IMR-90 (cell line): Measurements from ENCODE around the gene HOXB6. TPM values are rescaled to one million over a fixed set of nuclear protein-coding genes. Genes with fewer than 3 reads are reported as not detected.

ENCODE experiments used
- ATAC-seq: fragments of 200-7000 bp; cut with Tn5 transposase; 2 replicates; pipeline ENCODE4 v1.9.1; 2020; ENCODE audit warnings: low read depth, mild to moderate bottlenecking, moderate library complexity
- BruUV-seq: library from RNA; stranded (reverse); fragments of 400-500 nt; replicated peaks from 2 replicates; lab custom pipeline; 2021; lab: Mats Ljungman, UMichigan
- CTCF ChIA-PET: fragments of 300-600 bp; formaldehyde crosslinking; extraction: SDS; loops from one replicate; lab custom pipeline; 2021; ENCODE audit warnings: antibody characterized with exemption; lab: Yijun Ruan, JAX
- POLR2A ChIA-PET: fragments of 300-600 bp; sonication (Branson Sonifier 250); formaldehyde crosslinking; loops from one replicate; lab custom pipeline; 2022; ENCODE audit warnings: antibody characterized with exemption; ENCODE audit not compliant: unreplicated experiment; lab: Charles Lee
- DNase-seq: peaks from one replicate; pipeline ENCODE4 v3.0.0; 2013
- H2AFZ ChIP-seq: replicated peaks from 2 replicates; pipeline ENCODE3; 2013; ENCODE audit warnings: low read length, mild to moderate bottlenecking; ENCODE audit not compliant: poor library complexity
- H2AK5ac ChIP-seq: 2 replicates; pipeline ENCODE4 v1.6.1; 2013; ENCODE audit warnings: low read depth, low read length, inconsistent platforms
- H2AK9ac ChIP-seq: replicated peaks from 2 replicates; pipeline ENCODE3; 2013; ENCODE audit warnings: mild to moderate bottlenecking, low read depth, low read length, moderate library complexity; ENCODE audit not compliant: poor library complexity
- H2BK120ac ChIP-seq: 2 replicates; pipeline ENCODE4 v1.6.1; 2013; ENCODE audit warnings: low read depth, low read length, inconsistent platforms
- H2BK15ac ChIP-seq: 3 replicates; pipeline ENCODE4 v1.6.1; 2013; ENCODE audit warnings: low read depth, low read length, inconsistent platforms
- H2BK20ac ChIP-seq: 2 replicates; pipeline ENCODE4 v1.6.1; 2013; ENCODE audit warnings: low read depth, mild to moderate bottlenecking, inconsistent platforms, low read length, moderate library complexity
- H2BK5ac ChIP-seq: 2 replicates; pipeline ENCODE4 v1.6.1; 2013; ENCODE audit warnings: mild to moderate bottlenecking, low read depth, low read length, inconsistent platforms; ENCODE audit not compliant: poor library complexity, severe bottlenecking
- H3K14ac ChIP-seq: replicated peaks from 2 replicates; pipeline ENCODE4 v1.6.1; 2013; ENCODE audit warnings: low read depth, low read length, inconsistent platforms
- H3K18ac ChIP-seq: 2 replicates; pipeline ENCODE4 v1.6.1; 2013; ENCODE audit warnings: low read depth, low read length, control low read depth
- H3K23ac ChIP-seq: 2 replicates; pipeline ENCODE4 v1.6.1; 2013; ENCODE audit warnings: low read depth, low read length, inconsistent platforms
- H3K27ac ChIP-seq: 2 replicates; pipeline ENCODE4 v1.5.1; 2013; ENCODE audit warnings: mild to moderate bottlenecking, control low read depth, low read length; ENCODE audit not compliant: insufficient read depth
- H3K27me3 ChIP-seq: 2 replicates; pipeline ENCODE4 v1.6.1; 2013; ENCODE audit warnings: low read length; ENCODE audit not compliant: control insufficient read depth, insufficient read depth
- H3K36me3 ChIP-seq: 2 replicates; pipeline ENCODE4 v1.6.1; 2013; ENCODE audit warnings: low read length, mixed read lengths; ENCODE audit not compliant: control insufficient read depth, insufficient read depth
- H3K4ac ChIP-seq: 2 replicates; pipeline ENCODE4 v1.6.1; 2013; ENCODE audit warnings: low read depth, low read length, inconsistent platforms
- H3K4me1 ChIP-seq: 2 replicates; pipeline ENCODE4 v1.6.1; 2013; ENCODE audit warnings: low read length, mixed read lengths; ENCODE audit not compliant: control insufficient read depth, insufficient read depth
- H3K4me2 ChIP-seq: 2 replicates; pipeline ENCODE4 v1.6.1; 2013; ENCODE audit warnings: low read depth, mild to moderate bottlenecking, control low read depth, low read length, moderate library complexity
- H3K4me3 ChIP-seq: 2 replicates; pipeline ENCODE4 v1.5.1; 2013; ENCODE audit warnings: low read depth, mild to moderate bottlenecking, control low read depth, low read length, moderate library complexity; ENCODE audit not compliant: insufficient read depth
- H3K56ac ChIP-seq: 2 replicates; pipeline ENCODE4 v1.6.1; 2013; ENCODE audit warnings: low read length, inconsistent platforms; ENCODE audit not compliant: insufficient read depth; ENCODE audit errors: extremely low read depth
- H3K79me1 ChIP-seq, 2 experiments: 2 replicates each; pipeline ENCODE4 v1.6.1; 2013; ENCODE audit warnings: low read length in 2 of 2, inconsistent platforms in 1 of 2, low read depth in 1 of 2
- H3K9ac ChIP-seq: 2 replicates; pipeline ENCODE4 v1.6.1; 2013; ENCODE audit warnings: low read depth, low read length, control low read depth
- H3K9me1 ChIP-seq: 2 replicates; pipeline ENCODE4 v1.6.1; 2013; ENCODE audit warnings: low read length, inconsistent platforms; ENCODE audit not compliant: insufficient read depth
- H3K9me3 ChIP-seq: 2 replicates; pipeline ENCODE4 v1.6.1; 2013; ENCODE audit warnings: low read length; ENCODE audit not compliant: control insufficient read depth, insufficient read depth
- H4K20me1 ChIP-seq: 2 replicates; pipeline ENCODE4 v1.6.1; 2013; ENCODE audit warnings: low read length, inconsistent platforms; ENCODE audit not compliant: insufficient read depth
- H4K5ac ChIP-seq: 2 replicates; pipeline ENCODE4 v1.6.1; 2013; ENCODE audit warnings: mild to moderate bottlenecking, low read depth, low read length, control low read depth
- H4K8ac ChIP-seq, 2 experiments: 2 replicates each; pipeline ENCODE4 v1.6.1; 2013; ENCODE audit warnings: low read depth in 2 of 2, low read length in 2 of 2, control low read depth in 1 of 2, inconsistent platforms in 1 of 2
- H4K91ac ChIP-seq: 2 replicates; pipeline ENCODE4 v1.6.1; 2013; ENCODE audit warnings: low read depth, low read length, inconsistent platforms; ENCODE audit not compliant: insufficient read depth
- CHD1 ChIP-seq: IDR thresholded peaks from 2 replicates; pipeline ENCODE4 v1.6.1; 2012; ENCODE audit warnings: low read depth, low read length, improper control_type of control experiment
- MAZ ChIP-seq: IDR thresholded peaks from 2 replicates; pipeline ENCODE4 v1.6.1; 2012; ENCODE audit warnings: low read depth, mild to moderate bottlenecking, low read length, improper control_type of control experiment, moderate library complexity, borderline replicate concordance
- POLR2A ChIP-seq: IDR thresholded peaks from 2 replicates; pipeline ENCODE4 v1.6.1; 2012; ENCODE audit warnings: mild to moderate bottlenecking, low read depth, low read length
- WGBS, 2 experiments: methylation state at CpG; one replicate each; pipeline versions ENCODE4 v1.1.5 to v1.1.7; 2013; ENCODE audit warnings: missing lambda C conversion rate in 2 of 2; ENCODE audit not compliant: insufficient read length in 1 of 2; ENCODE audit errors: extremely low coverage in 2 of 2; 5-methylcytosine and 5-hydroxymethylcytosine counted together
- dilution Hi-C: fragments of 300-500 bp; cut with HindIII; formaldehyde crosslinking; loops from one replicate; pipeline ENCODE4 v1.14.3; 2018; ENCODE audit warnings: low sequenced_read_pairs; ENCODE audit not compliant: unreplicated experiment
- in situ Hi-C: fragments of 300-500 bp; cut with MboI; formaldehyde crosslinking; loops from 3 replicates; pipeline ENCODE4 v1.14.3; 2019; ENCODE audit warnings: low sequenced_read_pairs, inconsistent platforms, mixed read lengths
- intact Hi-C: fragments of 100-400 bp; cut with micrococcal nuclease; formaldehyde crosslinking; loops from 2 replicates; pipeline ENCODE4 v1.10.0; 2022
- polyA plus RNA-seq, 3 experiments: library from polyadenylated mRNA; depleted of rRNA; stranded (reverse); fragments of >200 nt; gene quantifications; 2 replicates each; pipeline ENCODE4 v1.2.3, GENCODE V29; 2012; ENCODE audit warnings: low replicate concordance in 1 of 3
- total RNA-seq: library from RNA; depleted of rRNA; stranded (reverse); fragments of >200 nt; gene quantifications from 2 replicates; pipeline ENCODE4 v1.2.3, GENCODE V29; 2012

Gene HOXB6
- total and polyA plus RNA-seq, 2 of the 4 experiments (the other 2 are of a cell fraction) = 11.1 to 42.2 TPM

DNA sequence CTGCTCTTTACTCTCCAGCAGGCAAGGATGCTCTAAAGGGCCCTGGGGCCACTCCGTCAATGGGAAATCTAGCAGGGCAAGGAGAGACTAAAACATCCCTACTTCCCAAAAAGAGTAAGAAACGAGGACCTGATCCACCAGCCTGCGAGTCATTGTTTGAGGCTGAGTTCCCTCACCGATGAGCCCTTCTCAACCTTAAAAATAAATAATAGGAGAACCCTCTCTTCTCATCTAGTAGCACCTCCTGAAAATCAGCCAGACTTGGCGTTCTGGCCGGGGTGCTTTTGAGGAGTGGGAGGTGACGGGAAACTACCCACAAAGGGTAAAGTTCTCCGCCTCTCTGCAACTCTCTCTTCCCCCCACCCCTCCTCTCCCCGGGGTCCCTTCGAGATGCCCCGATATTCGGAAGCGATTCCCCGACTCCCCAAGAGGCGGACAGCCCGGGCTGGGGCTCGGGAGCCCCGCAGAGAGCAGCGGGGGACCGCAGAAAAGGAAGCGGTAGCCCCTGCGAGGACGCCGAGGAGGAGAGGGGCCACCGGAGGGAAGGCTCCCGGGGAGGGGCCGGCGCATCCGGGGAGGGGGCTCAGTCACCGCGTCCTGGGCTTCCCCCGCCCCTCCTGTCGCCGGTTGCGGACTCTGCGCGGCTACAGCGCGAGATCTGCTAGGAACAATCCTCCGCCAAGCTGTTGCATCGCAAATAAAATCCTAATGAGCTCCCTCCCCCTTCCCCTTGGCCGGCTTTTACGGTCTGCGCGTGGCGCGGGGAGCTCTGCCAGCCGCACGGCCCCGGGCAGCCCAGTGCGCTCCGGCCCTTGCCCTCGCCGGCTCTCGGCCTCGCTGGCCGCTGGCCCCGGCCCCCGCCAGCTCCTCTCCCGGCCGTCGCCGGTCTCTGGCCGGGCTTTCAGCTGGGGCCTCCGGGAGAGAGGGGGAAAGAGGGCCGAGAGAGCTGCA is 20.0 kb upstream of the HOXB6 start:
- no peak overlapping the region for H2BK20ac ChIP-seq
- H3K56ac ChIP-seq = no peak overlapping the region
- H2BK15ac ChIP-seq = no peak overlapping the region
- H3K4me1 ChIP-seq = no peaks in the 10 kb centered on the region; the same call in 1 of the 2 replicates
- no peak overlapping the region for H4K8ac ChIP-seq
- TF ChIP-seq POLR2A = no peak
- TF ChIP-seq MAZ = no peak
- no peak for TF ChIP-seq CHD1
- H3K4ac ChIP-seq = no peak overlapping the region
- 0 out of 2 replicates have a peak overlapping the region, but pooled peaks have one; percentile 51 for H3K23ac ChIP-seq
- no peaks in the 10 kb centered on the region; the same call in 1 of the 2 replicates for H3K9me1 ChIP-seq
- WGBS, 2 experiments = 0% methylated on average over 7 of the region's 66 CpGs; no CpG with 5 or more reads in 1 of the 2 experiments
- DNase-seq = no peak
- no peak overlapping the region for H2AK5ac ChIP-seq
- no peaks in the 10 kb centered on the region for H3K36me3 ChIP-seq
- intact Hi-C loops = no loop called here
- no peak overlapping the region for H4K5ac ChIP-seq
- peak; percentile 72 for ATAC-seq
- no peak overlapping the region for H3K18ac ChIP-seq
- peaks cover 98% of the 10 kb centered on the region for H3K27me3 ChIP-seq
- no peak overlapping the region for H2BK5ac ChIP-seq
- peak overlapping the region; percentile 38 for H3K4me3 ChIP-seq
- H3K27ac ChIP-seq = no peak overlapping the region
- no peaks in the 10 kb centered on the region for H3K79me1 ChIP-seq
- ChIA-PET CTCF (interaction anchor here (0.9 kb wide), 1 partner anchor 288 kb away, joined by 3 read pairs; no protein-coding TSS in a partner anchor), POLR2A (no interaction called here)
- H2BK120ac ChIP-seq = no peak overlapping the region
- H4K91ac ChIP-seq = no peak overlapping the region
- peaks cover 18% of the 10 kb centered on the region for H3K9me3 ChIP-seq
- H4K20me1 ChIP-seq = peaks cover 12% of the 10 kb centered on the region; the same call in 1 of the 2 replicates
- H3K14ac ChIP-seq = no peak overlapping the region
- BruUV-seq = no TSS peak
- H2AK9ac ChIP-seq = no peak overlapping the region
- H3K9ac ChIP-seq = no peak overlapping the region
- in situ Hi-C loops = loop anchor here (10.0 kb wide), 1 partner anchor 460 kb away; no protein-coding TSS in a partner anchor
- peak overlapping the region; percentile 64 for H2AFZ ChIP-seq
- dilution Hi-C loops = no loop called here
- peak overlapping the region; percentile 91 for H3K4me2 ChIP-seq
